ENCODE data around the gene CSMD2. TPM values are rescaled to one million over a fixed set of nuclear protein-coding genes. Genes with fewer than 3 reads are reported as not detected.

CSMD2 gene
- total RNA-seq, 1 donor from 2014 or later, result 2.6 TPM

DNA sequence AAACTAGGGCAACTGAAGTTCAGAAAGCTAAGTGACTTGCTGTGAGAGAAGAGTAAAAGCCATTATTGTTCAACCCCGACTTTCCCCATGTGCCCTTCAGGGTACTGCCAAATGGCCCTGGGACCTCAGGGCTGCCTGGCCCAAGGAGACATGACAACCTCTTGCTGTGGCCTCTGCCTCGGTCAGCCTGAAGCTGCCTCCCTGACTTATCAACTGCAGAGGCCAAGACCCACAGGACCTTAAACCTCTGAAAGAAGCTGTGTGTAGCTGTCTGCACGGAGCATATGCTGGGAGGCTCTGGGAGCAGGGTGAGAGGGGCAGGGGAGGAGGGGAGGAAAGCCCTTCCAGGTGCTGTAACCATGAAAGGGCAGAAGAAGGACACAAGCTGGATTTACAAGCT is 265.3 kb downstream of the CSMD2 start:
- no peaks in the 10 kb centered on the region for H3F3A ChIP-seq (ENCODE audit: low read depth)
- no peak for DNase-seq (ENCODE audit: low spot score)
- H3K4me1 ChIP-seq, result peaks cover 12% of the 10 kb centered on the region
- H3K4me3 ChIP-seq, result no peak overlapping the region
- no peak overlapping the region for H3K4me2 ChIP-seq
- no peak overlapping the region for H2AFZ ChIP-seq (replicated peaks)
- no peak overlapping the region for H3K27ac ChIP-seq
- H3K9me3 ChIP-seq (ENCODE audit: low read depth), result no peaks in the 10 kb centered on the region
- no peaks in the 10 kb centered on the region for H3K79me2 ChIP-seq (ENCODE audit: low read depth)
- TF ChIP-seq EZH2phosphoT487 (IDR thresholded peaks at IDR 0.05) (no peak), EZH2 (IDR thresholded peaks at IDR 0.05) (no peak)
- TF ChIP-seq, protein P1, sequence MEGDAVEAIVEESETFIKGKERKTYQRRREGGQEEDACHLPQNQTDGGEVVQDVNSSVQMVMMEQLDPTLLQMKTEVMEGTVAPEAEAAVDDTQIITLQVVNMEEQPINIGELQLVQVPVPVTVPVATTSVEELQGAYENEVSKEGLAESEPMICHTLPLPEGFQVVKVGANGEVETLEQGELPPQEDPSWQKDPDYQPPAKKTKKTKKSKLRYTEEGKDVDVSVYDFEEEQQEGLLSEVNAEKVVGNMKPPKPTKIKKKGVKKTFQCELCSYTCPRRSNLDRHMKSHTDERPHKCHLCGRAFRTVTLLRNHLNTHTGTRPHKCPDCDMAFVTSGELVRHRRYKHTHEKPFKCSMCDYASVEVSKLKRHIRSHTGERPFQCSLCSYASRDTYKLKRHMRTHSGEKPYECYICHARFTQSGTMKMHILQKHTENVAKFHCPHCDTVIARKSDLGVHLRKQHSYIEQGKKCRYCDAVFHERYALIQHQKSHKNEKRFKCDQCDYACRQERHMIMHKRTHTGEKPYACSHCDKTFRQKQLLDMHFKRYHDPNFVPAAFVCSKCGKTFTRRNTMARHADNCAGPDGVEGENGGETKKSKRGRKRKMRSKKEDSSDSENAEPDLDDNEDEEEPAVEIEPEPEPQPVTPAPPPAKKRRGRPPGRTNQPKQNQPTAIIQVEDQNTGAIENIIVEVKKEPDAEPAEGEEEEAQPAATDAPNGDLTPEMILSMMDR (IDR thresholded peaks at IDR 0.05), result no peak
- H3K27me3 ChIP-seq, result no peaks in the 10 kb centered on the region
- H4K20me1 ChIP-seq (ENCODE audit: low read depth), result no peaks in the 10 kb centered on the region
- Mint-ChIP-seq H3K9me3 (no peaks in the 10 kb centered on the region), H3K27ac (no peak overlapping the region), H3K36me3 (no peaks in the 10 kb centered on the region), H3K4me1 (peaks cover 18% of the 10 kb centered on the region), H3K4me3 (no peak overlapping the region), H3K27me3 (ENCODE audit: insufficient read depth, low read depth) (peaks cover 5% of the 10 kb centered on the region)
- no peaks in the 10 kb centered on the region for H3K36me3 ChIP-seq
- no peak overlapping the region for H3K9ac ChIP-seq

DNA sequence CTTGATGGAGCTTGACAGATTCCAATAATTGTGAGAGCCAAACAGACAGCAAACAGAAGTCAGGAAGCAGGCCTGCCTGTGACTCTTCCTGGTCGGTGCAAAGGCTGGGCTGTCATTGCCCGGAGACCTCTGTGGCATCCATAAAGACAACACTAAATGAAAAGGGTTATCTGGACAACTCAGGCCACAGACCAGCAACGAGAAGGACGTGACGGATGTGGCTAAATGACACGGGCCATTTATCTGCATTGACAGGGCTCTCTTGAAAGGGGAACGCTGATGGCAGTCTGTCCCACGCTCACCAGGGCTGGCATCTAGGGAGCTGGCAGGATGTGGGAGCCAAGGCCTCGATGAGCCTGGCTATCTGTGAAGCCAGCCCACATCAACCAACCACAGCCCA is 266.1 kb downstream of the CSMD2 start:
- Mint-ChIP-seq H3K27ac (no peak overlapping the region), H3K4me3 (no peak overlapping the region), H3K27me3 (ENCODE audit: insufficient read depth, low read depth) (peaks cover 3% of the 10 kb centered on the region), H3K4me1 (peaks cover 18% of the 10 kb centered on the region), H3K9me3 (no peaks in the 10 kb centered on the region), H3K36me3 (no peaks in the 10 kb centered on the region)
- H2AFZ ChIP-seq (replicated peaks), result no peak overlapping the region
- no peaks in the 10 kb centered on the region for H3K79me2 ChIP-seq (ENCODE audit: low read depth)
- no peak overlapping the region for H3K9ac ChIP-seq
- H3K4me2 ChIP-seq, result no peak overlapping the region
- no peak overlapping the region for H3K27ac ChIP-seq
- no peaks in the 10 kb centered on the region for H3F3A ChIP-seq (ENCODE audit: low read depth)
- no peaks in the 10 kb centered on the region for H3K36me3 ChIP-seq
- no peaks in the 10 kb centered on the region for H3K27me3 ChIP-seq
- H3K4me3 ChIP-seq, result no peak overlapping the region
- H3K9me3 ChIP-seq (ENCODE audit: low read depth), result no peaks in the 10 kb centered on the region
- TF ChIP-seq EZH2 (IDR thresholded peaks at IDR 0.05) (no peak), EZH2phosphoT487 (IDR thresholded peaks at IDR 0.05) (no peak)
- TF ChIP-seq, protein P1 (IDR thresholded peaks at IDR 0.05), result no peak
- peaks cover 12% of the 10 kb centered on the region for H3K4me1 ChIP-seq
- DNase-seq (ENCODE audit: low spot score), result no peak
- H4K20me1 ChIP-seq (ENCODE audit: low read depth), result no peaks in the 10 kb centered on the region

DNA sequence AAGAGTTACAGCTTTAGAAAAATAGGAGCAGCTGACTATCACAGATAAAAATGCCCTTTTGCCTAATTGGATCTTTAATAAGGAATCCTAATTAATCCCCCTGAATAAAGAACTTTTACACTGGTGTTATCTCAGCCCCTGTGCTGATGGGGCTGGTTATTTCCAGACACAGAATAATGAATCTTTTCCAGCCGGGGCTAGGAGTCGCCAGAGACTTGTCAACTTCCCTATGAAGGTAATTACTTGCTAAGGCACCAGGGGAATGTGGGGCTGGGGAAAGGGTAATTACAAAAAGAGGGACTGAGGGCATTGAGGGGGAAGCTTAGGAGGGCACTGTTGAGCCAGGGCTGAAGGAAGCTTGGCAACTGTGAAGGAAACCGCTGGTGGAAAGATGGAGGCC is 266.6 kb downstream of the CSMD2 start:
- H3K9me3 Mint-ChIP-seq, result no peaks in the 10 kb centered on the region
- Histone ChIP-seq H3K4me2 (no peak overlapping the region), H3K27ac (no peak overlapping the region), H4K20me1 (ENCODE audit: low read depth) (no peaks in the 10 kb centered on the region), H3F3A (ENCODE audit: low read depth) (no peaks in the 10 kb centered on the region), H3K36me3 (no peaks in the 10 kb centered on the region), H3K4me1 (peaks cover 15% of the 10 kb centered on the region), H3K9me3 (ENCODE audit: low read depth) (no peaks in the 10 kb centered on the region), H3K27me3 (no peaks in the 10 kb centered on the region), H2AFZ (replicated peaks) (no peak overlapping the region), H3K9ac (no peak overlapping the region), H3K79me2 (ENCODE audit: low read depth) (no peaks in the 10 kb centered on the region), H3K4me3 (no peak overlapping the region)
- H3K4me3 Mint-ChIP-seq, result no peak overlapping the region
- peaks cover 22% of the 10 kb centered on the region for H3K4me1 Mint-ChIP-seq
- H3K36me3 Mint-ChIP-seq, result no peaks in the 10 kb centered on the region
- no peak overlapping the region for H3K27ac Mint-ChIP-seq
- TF ChIP-seq EZH2phosphoT487 (IDR thresholded peaks at IDR 0.05), result no peak
- TF ChIP-seq, protein P1 (IDR thresholded peaks at IDR 0.05), result no peak
- no peak for TF ChIP-seq EZH2 (IDR thresholded peaks at IDR 0.05)
- H3K27me3 Mint-ChIP-seq (ENCODE audit: insufficient read depth, low read depth), result no peaks in the 10 kb centered on the region
- DNase-seq (ENCODE audit: low spot score), result no peak

Measured in neural progenitor cell (in vitro differentiated cells).